ENCODE data around the gene ABCB7.
"Not testable (repeated sequence)": the region's sequence is repeated elsewhere in the genome, so short reads cannot be mapped to it uniquely, and the experiment has no call there.

ABCB7 gene

DNA sequence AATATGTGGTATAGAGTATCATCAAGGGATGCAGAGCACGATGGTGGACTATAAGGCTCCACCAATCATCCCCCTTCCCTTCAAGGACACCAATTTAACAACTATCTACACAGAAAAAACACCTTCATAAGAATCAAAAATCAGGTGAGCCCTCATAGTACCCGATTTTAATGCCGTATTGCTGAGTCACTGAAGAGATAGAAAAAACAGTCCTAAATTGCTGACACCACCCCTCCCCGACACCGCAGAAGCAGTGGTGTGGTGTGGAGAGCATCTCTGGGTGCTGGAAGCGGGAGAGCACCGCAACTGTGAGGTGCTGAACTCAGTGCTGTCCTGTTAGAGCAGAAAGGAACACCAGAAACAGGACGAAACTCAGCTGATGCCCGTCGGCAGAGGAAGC, 49.3 kb downstream of the ABCB7 start:
- in situ Hi-C loops (cut with HindIII; ENCODE audit: low sequenced_read_pairs): no loop called here

DNA sequence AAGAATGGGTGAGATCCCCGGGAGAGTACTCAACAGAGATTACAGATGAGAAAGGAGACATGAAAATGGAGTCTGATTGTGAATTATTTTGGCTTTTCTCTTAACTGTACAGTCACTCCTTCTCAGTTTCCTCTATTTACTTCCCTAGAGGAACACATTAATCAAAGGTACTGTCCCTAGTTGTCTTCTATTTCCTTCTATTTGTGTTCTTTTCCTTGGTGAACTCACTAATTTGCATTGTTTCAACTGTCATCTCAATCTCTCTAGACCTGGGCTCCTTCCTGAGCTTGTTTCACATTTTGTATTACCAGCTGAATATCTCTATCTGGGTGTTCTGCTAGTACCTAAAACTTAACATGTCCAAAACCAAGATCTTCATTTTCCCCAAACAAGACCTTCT, 59.8 kb downstream of the ABCB7 start:
- in situ Hi-C loops (cut with HindIII; ENCODE audit: low sequenced_read_pairs): no loop called here

DNA sequence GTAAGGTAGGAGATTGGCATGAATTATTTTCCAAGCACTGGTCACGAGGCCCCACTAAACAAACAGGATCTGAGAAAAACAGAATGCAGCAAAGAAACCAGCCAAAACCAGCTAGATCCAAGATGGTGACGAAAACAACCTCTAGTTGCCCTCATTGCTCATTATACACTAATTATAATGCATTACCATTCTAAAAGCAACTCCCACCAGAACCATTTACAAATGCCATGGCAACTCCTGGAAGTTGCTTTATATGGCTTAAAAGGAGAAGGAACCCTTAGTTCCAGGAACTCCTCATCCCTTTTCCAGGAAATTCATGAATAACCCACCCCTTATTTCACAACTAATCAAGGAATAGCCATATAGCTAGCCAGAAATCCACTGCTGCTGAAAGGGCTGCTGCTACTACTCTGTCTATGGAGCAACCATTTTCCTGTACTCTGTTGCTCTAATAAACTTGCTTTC, 69.3 kb downstream of the ABCB7 start:
- in situ Hi-C loops (cut with HindIII; ENCODE audit: low sequenced_read_pairs): no loop called here

DNA sequence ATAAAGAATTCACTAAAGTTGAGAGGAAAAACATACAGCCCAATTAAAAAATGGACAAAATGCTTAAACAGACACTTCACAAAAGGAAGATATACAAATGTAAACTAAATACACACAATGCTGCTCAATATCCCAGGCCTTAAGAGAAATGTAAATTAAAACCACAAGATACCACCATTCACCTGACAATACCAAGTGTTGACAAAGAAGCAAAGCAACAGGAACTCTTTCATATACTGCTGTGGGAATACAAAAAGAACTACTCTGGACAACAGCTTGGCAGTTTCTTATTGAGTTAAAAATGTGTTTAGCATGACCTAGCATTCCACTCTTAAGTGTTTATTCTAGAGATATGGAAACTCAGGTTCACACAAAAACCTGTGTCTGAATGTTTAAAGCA, 71.3 kb downstream of the ABCB7 start:
- in situ Hi-C loops (cut with HindIII; ENCODE audit: low sequenced_read_pairs): no loop called here

DNA sequence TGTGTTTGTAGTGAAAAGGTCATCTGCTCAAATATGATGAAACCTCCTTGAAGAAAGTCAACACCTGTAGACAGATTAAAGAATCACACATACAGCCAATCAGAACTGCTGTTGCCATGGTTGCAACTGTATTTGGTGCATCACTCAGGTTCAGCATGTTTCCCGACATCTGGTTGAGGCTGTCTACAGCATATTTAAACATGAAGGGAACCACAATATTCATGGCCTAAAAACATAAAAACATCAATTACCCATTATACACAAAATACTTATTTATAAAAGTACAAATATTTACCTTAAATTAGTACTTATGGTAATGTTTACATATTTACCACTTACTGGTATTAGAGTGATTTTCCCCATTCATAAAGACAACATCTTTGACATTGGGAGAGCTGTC, 79.7 kb downstream of the ABCB7 start:
- in situ Hi-C loops (cut with HindIII; ENCODE audit: low sequenced_read_pairs): no loop called here

DNA sequence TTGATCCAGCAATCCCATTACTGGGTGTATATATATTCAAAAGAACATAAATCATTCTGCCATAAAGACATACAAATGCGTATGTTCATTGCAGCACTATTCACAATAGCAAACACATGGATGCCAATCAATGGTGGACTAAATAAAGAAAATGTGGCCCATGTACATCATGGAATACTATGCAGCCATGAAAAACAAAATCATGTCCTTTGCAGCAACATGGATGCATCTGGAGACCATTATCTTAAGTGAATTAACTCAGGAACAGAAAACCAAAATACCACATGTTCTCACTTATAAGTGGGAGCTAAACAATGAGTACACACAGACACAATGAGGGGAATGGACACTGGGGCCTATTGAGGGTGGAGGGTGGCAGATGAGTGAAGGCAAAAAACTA, 81.6 kb downstream of the ABCB7 start:
- in situ Hi-C loops (cut with HindIII; ENCODE audit: low sequenced_read_pairs): no loop called here

DNA sequence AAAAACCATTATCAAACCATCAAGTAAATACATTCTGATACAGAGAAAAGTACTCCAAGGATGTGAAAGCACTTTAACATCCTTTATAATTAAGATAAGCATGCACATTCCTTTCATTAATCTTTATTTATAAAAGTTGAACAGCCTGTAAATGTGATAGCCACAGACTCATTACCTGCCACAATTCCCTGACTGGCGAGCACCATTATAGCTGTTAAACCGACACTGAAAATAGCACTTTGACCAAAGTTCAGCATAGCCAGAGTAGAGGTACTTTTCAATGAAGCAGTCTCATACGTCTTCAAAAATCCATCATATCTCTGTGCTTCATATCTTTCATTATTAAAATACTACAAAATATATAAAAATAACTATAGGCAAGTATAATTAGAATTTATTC, 84.7 kb downstream of the ABCB7 start:
- in situ Hi-C loops (cut with HindIII; ENCODE audit: low sequenced_read_pairs): no loop called here

DNA sequence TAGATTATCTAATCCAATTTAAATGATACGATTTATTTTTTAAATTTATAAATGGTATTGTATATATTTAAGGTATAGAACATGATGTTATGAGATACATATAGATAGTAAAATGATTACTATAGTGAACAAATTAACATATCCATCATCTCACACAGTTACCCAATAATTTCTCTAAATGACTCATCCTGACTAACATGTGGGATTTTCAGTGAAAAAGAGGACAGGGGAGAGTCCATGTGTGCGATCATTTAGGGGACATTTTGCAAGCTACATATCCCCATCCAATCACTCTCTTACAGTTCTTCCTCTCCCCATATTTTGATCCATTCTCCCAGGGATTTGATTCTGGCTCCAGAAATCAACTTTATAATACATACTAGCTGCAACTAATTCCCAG, 88.2 kb downstream of the ABCB7 start:
- in situ Hi-C loops (cut with HindIII; ENCODE audit: low sequenced_read_pairs): no loop called here

DNA sequence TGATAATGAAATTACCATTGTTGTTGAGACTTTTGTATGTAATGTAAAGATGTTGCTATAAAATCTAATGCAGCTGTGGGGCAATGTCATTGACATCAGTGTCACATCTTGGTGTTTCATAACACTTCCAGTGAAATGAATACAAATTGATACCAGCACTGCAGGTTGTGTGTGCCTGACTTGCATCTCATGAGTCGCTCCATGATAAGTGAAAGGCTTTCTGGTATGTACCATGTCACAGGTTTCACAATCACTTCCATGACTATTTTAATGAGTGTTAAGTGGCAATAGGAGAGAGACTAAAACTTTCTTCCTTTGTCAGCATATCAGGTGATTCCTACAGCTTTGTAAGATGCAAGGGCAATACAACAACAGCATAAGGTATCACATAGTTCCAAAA, 94.4 kb downstream of the ABCB7 start:
- in situ Hi-C loops (cut with HindIII; ENCODE audit: low sequenced_read_pairs): no loop called here

DNA sequence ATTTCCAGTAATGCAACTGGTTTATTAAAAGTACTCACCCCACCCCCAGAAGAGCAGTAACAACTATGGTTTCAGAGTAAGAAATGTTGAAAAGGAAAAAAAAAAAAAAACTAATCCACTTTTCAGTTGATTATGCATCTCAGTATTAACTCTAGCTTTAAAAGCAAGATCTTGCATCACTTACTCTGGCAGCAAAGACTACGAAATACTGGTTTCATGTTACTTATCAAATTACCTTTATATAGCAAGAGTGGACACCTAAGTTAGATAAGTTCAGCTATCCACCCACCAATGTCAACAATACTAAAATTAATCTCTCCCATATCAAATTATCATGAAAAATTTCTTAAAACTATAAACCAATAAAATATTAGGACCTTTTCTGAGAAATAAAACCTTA, 105.0 kb downstream of the ABCB7 start:
- in situ Hi-C loops (cut with HindIII; ENCODE audit: low sequenced_read_pairs): no loop called here

DNA sequence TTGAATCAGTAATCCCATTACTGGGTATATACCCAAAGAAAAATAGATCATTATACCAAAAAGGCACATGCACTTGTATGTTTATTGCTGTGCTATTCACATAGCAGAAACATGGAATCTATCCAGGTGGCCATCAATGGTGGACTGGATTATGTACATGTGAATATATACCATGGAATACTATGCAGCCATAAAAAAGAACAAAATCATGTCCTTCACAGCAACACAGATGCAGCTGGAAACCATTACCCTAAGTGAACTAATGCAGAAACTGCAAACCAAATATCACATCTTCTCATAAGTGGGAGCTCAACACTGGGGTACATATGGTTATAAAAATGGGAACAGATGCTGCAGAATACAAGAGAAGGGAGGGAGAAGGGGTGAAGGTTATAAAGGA, 110.7 kb downstream of the ABCB7 start:
- in situ Hi-C loops (cut with HindIII; ENCODE audit: low sequenced_read_pairs): no loop called here

DNA sequence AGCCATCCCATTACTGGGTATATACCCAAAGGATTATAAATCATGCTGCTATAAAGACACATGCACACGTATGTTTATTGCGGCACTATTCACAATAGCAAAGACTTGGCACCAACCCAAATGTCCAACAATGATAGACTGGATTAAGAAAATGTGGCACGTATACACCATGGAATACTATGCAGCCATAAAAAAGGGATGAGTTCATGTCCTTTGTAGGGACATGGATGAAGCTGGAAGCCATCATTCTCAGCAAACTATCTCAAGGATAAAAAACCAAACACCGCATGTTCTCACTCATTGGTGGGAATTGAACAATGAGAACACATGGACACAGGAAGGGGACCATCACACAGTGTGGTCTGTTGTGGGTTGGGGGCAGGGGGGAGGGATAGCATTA, 111.9 kb downstream of the ABCB7 start:
- in situ Hi-C loops (cut with HindIII; ENCODE audit: low sequenced_read_pairs): not testable (repeated sequence)

DNA sequence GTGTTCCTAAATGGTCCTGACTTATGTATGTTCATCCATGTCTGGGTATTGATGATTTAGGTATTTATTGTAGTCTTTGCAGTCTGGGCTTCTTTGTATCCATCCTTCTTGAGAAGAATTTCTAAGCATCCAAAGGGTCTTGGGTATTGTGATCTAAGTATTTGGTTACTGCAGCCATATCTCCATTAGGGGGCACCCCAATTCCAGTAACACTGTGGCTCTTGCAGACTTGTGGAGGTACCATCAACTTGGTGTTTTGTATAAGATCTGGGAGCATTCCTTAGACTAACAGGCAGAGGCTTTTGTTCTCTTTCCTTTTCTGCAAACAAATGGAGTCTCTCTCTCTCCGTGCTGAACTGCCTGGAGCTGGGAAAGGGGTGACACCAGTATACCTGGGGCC, 117.2 kb downstream of the ABCB7 start:
- in situ Hi-C loops (cut with HindIII; ENCODE audit: low sequenced_read_pairs): no loop called here

Data from DLD1 (cell line).